Neural progenitor cell (in vitro differentiated cells): ENCODE data around the gene CHRNG.

Experiments
- CTCF ChIP-seq: fragments of 200-600 bp; sonication (generic); IDR thresholded peaks from 2 replicates; pipeline ENCODE4 v1.5.1; 2017; ENCODE audit warnings: antibody characterized with exemption, mild to moderate bottlenecking
- EZH2 ChIP-seq: fragments of 200-600 bp; sonication (generic); IDR thresholded peaks from 2 replicates; pipeline ENCODE4 v1.6.1; 2017; ENCODE audit warnings: antibody characterized with exemption, mild to moderate bottlenecking, moderate library complexity
- EZH2phosphoT487 ChIP-seq: fragments of 200-600 bp; sonication (generic); IDR thresholded peaks from 2 replicates; pipeline ENCODE4 v1.6.1; 2017; ENCODE audit warnings: antibody characterized with exemption

- TF ChIP-seq CTCF (no peak), EZH2phosphoT487 (no peak), EZH2 (no peak)
Observed at GRCh38 chr2:232541961-232542714, 2.6 kb downstream of the CHRNG start.
